ENCODE results near the gene PANX1.

PANX1 gene

GRCh38 chr11:94130298-94131046 is 1.8 kb downstream of the PANX1 start:
- DNase-seq (ENCODE audit: insufficient read length) (no peak), FAIRE-seq (no peak)
- TF ChIP-seq POLR2A (IDR thresholded peaks at IDR 0.05; ENCODE audit: low read depth, low read length) (no peak), TAF1 (IDR thresholded peaks at IDR 0.05; ENCODE audit: borderline replicate concordance, low read depth, low read length) (no peak), POLR2AphosphoS5 (IDR thresholded peaks at IDR 0.05; ENCODE audit: low read depth, low read length) (no peak)

- FAIRE-seq (no peak), DNase-seq (ENCODE audit: insufficient read length) (no peak)
- no peak for TF ChIP-seq POLR2AphosphoS5 (IDR thresholded peaks at IDR 0.05; ENCODE audit: low read depth, low read length)
- TF ChIP-seq POLR2A (IDR thresholded peaks at IDR 0.05; ENCODE audit: low read depth, low read length), result no peak
- TF ChIP-seq TAF1 (IDR thresholded peaks at IDR 0.05; ENCODE audit: borderline replicate concordance, low read depth, low read length), result no peak
These were observed 2.5 kb downstream of the PANX1 start for GRCh38 chr11:94131047-94131717.

- DNase-seq (ENCODE audit: insufficient read length), result no peak
- TF ChIP-seq TAF1 (IDR thresholded peaks at IDR 0.05; ENCODE audit: borderline replicate concordance, low read depth, low read length) (no peak), POLR2A (IDR thresholded peaks at IDR 0.05; ENCODE audit: low read depth, low read length) (no peak), POLR2AphosphoS5 (IDR thresholded peaks at IDR 0.05; ENCODE audit: low read depth, low read length) (no peak)
- no peak for FAIRE-seq
These were observed 3.1 kb downstream of the PANX1 start for GRCh38 chr11:94131718-94132115.

- TF ChIP-seq TAF1 (IDR thresholded peaks at IDR 0.05; ENCODE audit: borderline replicate concordance, low read depth, low read length) (no peak), POLR2A (IDR thresholded peaks at IDR 0.05; ENCODE audit: low read depth, low read length) (no peak), POLR2AphosphoS5 (IDR thresholded peaks at IDR 0.05; ENCODE audit: low read depth, low read length) (no peak)
- DNase-seq (ENCODE audit: insufficient read length) (no peak), FAIRE-seq (no peak)
These were observed 3.5 kb downstream of the PANX1 start for GRCh38 chr11:94132152-94132558.

GRCh38 chr11:94132823-94133408 is 4.3 kb downstream of the PANX1 start:
- no peak for FAIRE-seq
- no peak for TF ChIP-seq POLR2A (IDR thresholded peaks at IDR 0.05; ENCODE audit: low read depth, low read length)
- no peak for TF ChIP-seq TAF1 (IDR thresholded peaks at IDR 0.05; ENCODE audit: borderline replicate concordance, low read depth, low read length)
- no peak for TF ChIP-seq POLR2AphosphoS5 (IDR thresholded peaks at IDR 0.05; ENCODE audit: low read depth, low read length)
- DNase-seq (ENCODE audit: insufficient read length), result no peak

- no peak for FAIRE-seq
- no peak for DNase-seq (ENCODE audit: insufficient read length)
- TF ChIP-seq TAF1 (IDR thresholded peaks at IDR 0.05; ENCODE audit: borderline replicate concordance, low read depth, low read length) (no peak), POLR2A (IDR thresholded peaks at IDR 0.05; ENCODE audit: low read depth, low read length) (no peak), POLR2AphosphoS5 (IDR thresholded peaks at IDR 0.05; ENCODE audit: low read depth, low read length) (no peak)
These were observed 5.1 kb downstream of the PANX1 start for GRCh38 chr11:94133752-94134151.

GRCh38 chr11:94134651-94135512 is 6.2 kb downstream of the PANX1 start:
- FAIRE-seq, result peak; percentile 74
- DNase-seq (ENCODE audit: insufficient read length), result no peak
- no peak for TF ChIP-seq POLR2AphosphoS5 (IDR thresholded peaks at IDR 0.05; ENCODE audit: low read depth, low read length)
- no peak for TF ChIP-seq POLR2A (IDR thresholded peaks at IDR 0.05; ENCODE audit: low read depth, low read length)
- TF ChIP-seq TAF1 (IDR thresholded peaks at IDR 0.05; ENCODE audit: borderline replicate concordance, low read depth, low read length), result no peak

- no peak for TF ChIP-seq TAF1 (IDR thresholded peaks at IDR 0.05; ENCODE audit: borderline replicate concordance, low read depth, low read length)
- TF ChIP-seq POLR2AphosphoS5 (IDR thresholded peaks at IDR 0.05; ENCODE audit: low read depth, low read length), result no peak
- no peak for TF ChIP-seq POLR2A (IDR thresholded peaks at IDR 0.05; ENCODE audit: low read depth, low read length)
- FAIRE-seq (no peak), DNase-seq (ENCODE audit: insufficient read length) (no peak)
These were observed 10.8 kb downstream of the PANX1 start for GRCh38 chr11:94139416-94139815.

- no peak for TF ChIP-seq TAF1 (IDR thresholded peaks at IDR 0.05; ENCODE audit: borderline replicate concordance, low read depth, low read length)
- no peak for TF ChIP-seq POLR2A (IDR thresholded peaks at IDR 0.05; ENCODE audit: low read depth, low read length)
- DNase-seq (ENCODE audit: insufficient read length) (no peak), FAIRE-seq (no peak)
These were observed 11.6 kb downstream of the PANX1 start for GRCh38 chr11:94140154-94140655.

- TF ChIP-seq POLR2AphosphoS5 (IDR thresholded peaks at IDR 0.05; ENCODE audit: low read depth, low read length), result no peak
- no peak for TF ChIP-seq POLR2A (IDR thresholded peaks at IDR 0.05; ENCODE audit: low read depth, low read length)
- no peak for TF ChIP-seq TAF1 (IDR thresholded peaks at IDR 0.05; ENCODE audit: borderline replicate concordance, low read depth, low read length)
- FAIRE-seq (peak; percentile 5), DNase-seq (ENCODE audit: insufficient read length) (no peak)
These were observed 13.1 kb downstream of the PANX1 start for GRCh38 chr11:94141511-94142307.
